ENCODE results near the gene SCT. TPM values are rescaled to one million over a fixed set of nuclear protein-coding genes. Genes with fewer than 3 reads are reported as not detected.

SCT gene
- total RNA-seq, 1 experiment from 2014 or later, result not detected

DNA sequence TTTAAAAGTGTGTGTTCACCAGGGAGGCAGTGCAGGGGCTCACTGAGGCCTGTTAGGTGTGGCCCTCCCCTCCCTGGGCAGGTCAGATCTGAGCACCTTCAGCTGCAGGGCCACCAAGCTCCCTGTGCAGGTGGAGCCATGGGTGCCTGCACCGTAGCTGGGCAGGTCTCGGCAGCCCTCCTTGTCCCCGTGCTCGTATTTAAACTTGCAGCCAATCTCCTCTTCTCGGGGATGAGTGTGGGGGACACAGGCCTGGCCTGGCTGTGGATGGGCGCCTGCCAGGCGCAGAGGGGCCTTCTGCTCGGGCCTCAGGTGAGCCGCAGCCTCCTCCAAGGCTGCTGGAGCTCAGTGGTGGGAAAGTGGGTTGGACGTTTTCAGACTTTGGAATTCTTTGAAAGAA, 31.6 kb downstream of the SCT start:
- no TSS peak for BruUV-seq (replicated peaks)
- H3K9me3 Mint-ChIP-seq (ENCODE audit: unreplicated experiment), result no peaks in the 10 kb centered on the region
- H3K36me3 Mint-ChIP-seq (ENCODE audit: insufficient read depth, unreplicated experiment), result peaks cover 94% of the 10 kb centered on the region
- no peak overlapping the region for H3K4me3 Mint-ChIP-seq (ENCODE audit: unreplicated experiment)
- no peaks in the 10 kb centered on the region for H3K4me1 Mint-ChIP-seq (ENCODE audit: low read depth, unreplicated experiment)
- H3K9me3 ChIP-seq, result no peaks in the 10 kb centered on the region
- H3K27me3 Mint-ChIP-seq (ENCODE audit: insufficient read depth, unreplicated experiment), result no peaks in the 10 kb centered on the region
- CTCF ChIA-PET, result no interaction called here
- H3K27me3 ChIP-seq (replicated peaks; ENCODE audit: control insufficient read depth, insufficient read depth, low read length), result no peaks in the 10 kb centered on the region
- no peak for DNase-seq
- H3K36me3 ChIP-seq (ENCODE audit: control insufficient read depth, insufficient read depth, low read length), result peaks cover 4% of the 10 kb centered on the region
- TF ChIP-seq, protein P1, sequence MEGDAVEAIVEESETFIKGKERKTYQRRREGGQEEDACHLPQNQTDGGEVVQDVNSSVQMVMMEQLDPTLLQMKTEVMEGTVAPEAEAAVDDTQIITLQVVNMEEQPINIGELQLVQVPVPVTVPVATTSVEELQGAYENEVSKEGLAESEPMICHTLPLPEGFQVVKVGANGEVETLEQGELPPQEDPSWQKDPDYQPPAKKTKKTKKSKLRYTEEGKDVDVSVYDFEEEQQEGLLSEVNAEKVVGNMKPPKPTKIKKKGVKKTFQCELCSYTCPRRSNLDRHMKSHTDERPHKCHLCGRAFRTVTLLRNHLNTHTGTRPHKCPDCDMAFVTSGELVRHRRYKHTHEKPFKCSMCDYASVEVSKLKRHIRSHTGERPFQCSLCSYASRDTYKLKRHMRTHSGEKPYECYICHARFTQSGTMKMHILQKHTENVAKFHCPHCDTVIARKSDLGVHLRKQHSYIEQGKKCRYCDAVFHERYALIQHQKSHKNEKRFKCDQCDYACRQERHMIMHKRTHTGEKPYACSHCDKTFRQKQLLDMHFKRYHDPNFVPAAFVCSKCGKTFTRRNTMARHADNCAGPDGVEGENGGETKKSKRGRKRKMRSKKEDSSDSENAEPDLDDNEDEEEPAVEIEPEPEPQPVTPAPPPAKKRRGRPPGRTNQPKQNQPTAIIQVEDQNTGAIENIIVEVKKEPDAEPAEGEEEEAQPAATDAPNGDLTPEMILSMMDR (IDR thresholded peaks at IDR 0.05; ENCODE audit: insufficient read depth in 1 of 2, low read depth in 1 of 2, low read length in 1 of 2, severe bottlenecking in 1 of 2, unreplicated experiment in 1 of 2), result no peak
- intact Hi-C loops (cut with micrococcal nuclease; ENCODE audit: unreplicated experiment), result no loop called here
- no peaks in the 10 kb centered on the region for H3K4me1 ChIP-seq
- no peak overlapping the region for H3K27ac Mint-ChIP-seq (ENCODE audit: unreplicated experiment)
- POLR2A ChIA-PET, result no interaction called here
- no peak overlapping the region for H3K4me3 ChIP-seq (ENCODE audit: low read depth, low read length)

DNA sequence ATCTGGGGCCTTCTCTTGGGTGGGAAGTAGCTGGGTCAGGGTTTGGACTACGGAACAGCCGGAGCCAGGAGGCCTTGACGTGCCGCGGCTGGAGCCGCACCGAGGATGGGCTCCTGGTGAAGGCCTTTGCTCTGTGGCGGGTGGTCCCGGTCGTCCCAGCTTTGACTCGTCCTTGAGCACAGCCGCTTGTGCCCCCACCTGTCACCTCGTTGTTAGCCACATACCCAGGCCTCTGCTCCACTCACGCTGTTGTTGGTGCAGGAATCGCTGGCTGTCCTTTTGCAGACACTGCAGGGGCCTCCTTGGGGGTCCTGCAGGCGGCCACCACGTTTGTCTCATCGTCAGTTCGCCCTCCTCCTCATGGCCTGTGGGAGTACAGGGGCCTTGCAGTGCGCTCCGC, 33.6 kb downstream of the SCT start:
- intact Hi-C loops (cut with micrococcal nuclease; ENCODE audit: unreplicated experiment), result no loop called here
- ChIA-PET CTCF (no interaction called here), POLR2A (no interaction called here)
- no peak overlapping the region for H3K4me3 Mint-ChIP-seq (ENCODE audit: unreplicated experiment)
- no peaks in the 10 kb centered on the region for H3K9me3 Mint-ChIP-seq (ENCODE audit: unreplicated experiment)
- no peaks in the 10 kb centered on the region for H3K9me3 ChIP-seq
- peaks cover 7% of the 10 kb centered on the region for H3K4me1 Mint-ChIP-seq (ENCODE audit: low read depth, unreplicated experiment)
- no peak overlapping the region for H3K27ac Mint-ChIP-seq (ENCODE audit: unreplicated experiment)
- peaks cover 7% of the 10 kb centered on the region for H3K36me3 ChIP-seq (ENCODE audit: control insufficient read depth, insufficient read depth, low read length)
- BruUV-seq (replicated peaks), result no TSS peak
- H3K27me3 ChIP-seq (replicated peaks; ENCODE audit: control insufficient read depth, insufficient read depth, low read length), result no peaks in the 10 kb centered on the region
- H3K36me3 Mint-ChIP-seq (ENCODE audit: insufficient read depth, unreplicated experiment), result peaks cover 94% of the 10 kb centered on the region
- TF ChIP-seq, protein P1 (IDR thresholded peaks at IDR 0.05; ENCODE audit: insufficient read depth in 1 of 2, low read depth in 1 of 2, low read length in 1 of 2, severe bottlenecking in 1 of 2, unreplicated experiment in 1 of 2), result no peak
- H3K27me3 Mint-ChIP-seq (ENCODE audit: insufficient read depth, unreplicated experiment), result no peaks in the 10 kb centered on the region
- H3K4me1 ChIP-seq, result peaks cover under 1% of the 10 kb centered on the region; the same call in 1 of the 2 replicates
- no peak overlapping the region for H3K4me3 ChIP-seq (ENCODE audit: low read depth, low read length)
- no peak for DNase-seq

GRCh38 chr11:592918-593317, 34.1 kb downstream of the SCT start:
- Mint-ChIP-seq H3K4me1 (ENCODE audit: low read depth, unreplicated experiment) (peaks cover 11% of the 10 kb centered on the region), H3K27me3 (ENCODE audit: insufficient read depth, unreplicated experiment) (no peaks in the 10 kb centered on the region), H3K27ac (ENCODE audit: unreplicated experiment) (no peak overlapping the region), H3K36me3 (ENCODE audit: insufficient read depth, unreplicated experiment) (peaks cover 96% of the 10 kb centered on the region), H3K9me3 (ENCODE audit: unreplicated experiment) (no peaks in the 10 kb centered on the region), H3K4me3 (ENCODE audit: unreplicated experiment) (no peak overlapping the region)
- ChIA-PET POLR2A (no interaction called here), CTCF (no interaction called here)
- H3K36me3 ChIP-seq (ENCODE audit: control insufficient read depth, insufficient read depth, low read length), result peaks cover 7% of the 10 kb centered on the region
- H3K27me3 ChIP-seq (replicated peaks; ENCODE audit: control insufficient read depth, insufficient read depth, low read length), result no peaks in the 10 kb centered on the region
- H3K4me3 ChIP-seq (ENCODE audit: low read depth, low read length), result no peak overlapping the region
- H3K4me1 ChIP-seq, result peaks cover 5% of the 10 kb centered on the region; the same call in 1 of the 2 replicates
- TF ChIP-seq, protein P1 (IDR thresholded peaks at IDR 0.05; ENCODE audit: insufficient read depth in 1 of 2, low read depth in 1 of 2, low read length in 1 of 2, severe bottlenecking in 1 of 2, unreplicated experiment in 1 of 2), result no peak
- no peak for DNase-seq
- no TSS peak for BruUV-seq (replicated peaks)
- intact Hi-C loops (cut with micrococcal nuclease; ENCODE audit: unreplicated experiment), result no loop called here
- H3K9me3 ChIP-seq, result no peaks in the 10 kb centered on the region
